GM23338 (cell line): ENCODE data around the gene ZNF22.

ENCODE experiments used
- CREB1 ChIP-seq: fragments of 250-450 bp; sonication (Bioruptor Pico); IDR thresholded peaks from 2 replicates; pipeline ENCODE4 v1.5.0; 2020; ENCODE audit warnings: low read depth, mild to moderate bottlenecking, moderate library complexity
- CTCF ChIP-seq, 2 experiments: fragments of 200-600 bp in 1 of 2; sonication (generic) in 1 of 2; conservative IDR thresholded peaks; 2 replicates each; pipeline versions ENCODE4 v1.5.1 to v1.6.1; 2016 to 2017; ENCODE audit warnings: antibody characterized with exemption in 2 of 2, low read depth in 2 of 2, mild to moderate bottlenecking in 2 of 2, moderate library complexity in 1 of 2
- ETS1 ChIP-seq: IDR thresholded peaks from 2 replicates; pipeline ENCODE4 v1.6.1; 2016; ENCODE audit warnings: antibody characterized with exemption
- EZH2 ChIP-seq: fragments of 200-600 bp; sonication (generic); IDR thresholded peaks from one replicate; pipeline ENCODE4 v1.8.0; 2017; ENCODE audit warnings: antibody characterized with exemption, mild to moderate bottlenecking, low read depth; ENCODE audit not compliant: unreplicated experiment
- EZH2phosphoT487 ChIP-seq: fragments of 200-600 bp; sonication (generic); IDR thresholded peaks from one replicate; pipeline ENCODE4 v1.8.1; 2018; ENCODE audit warnings: antibody characterized with exemption; ENCODE audit not compliant: unreplicated experiment
- JUNB ChIP-seq: IDR thresholded peaks from one replicate; pipeline ENCODE4 v1.6.1; 2016; ENCODE audit warnings: antibody characterized with exemption; ENCODE audit not compliant: unreplicated experiment
- NANOG ChIP-seq: IDR thresholded peaks from 2 replicates; pipeline ENCODE4 v1.6.1; 2016; ENCODE audit warnings: antibody characterized with exemption, borderline replicate concordance
- POLR2AphosphoS5 ChIP-seq: IDR thresholded peaks from 2 replicates; pipeline ENCODE4 v1.6.1; 2016; ENCODE audit warnings: antibody characterized with exemption, low read depth
- STAT1 ChIP-seq: IDR thresholded peaks from one replicate; pipeline ENCODE4 v1.6.1; 2016; ENCODE audit warnings: antibody characterized with exemption; ENCODE audit not compliant: unreplicated experiment
- ZNF114 ChIP-seq: fragments of 250-450 bp; sonication (Bioruptor Pico); IDR thresholded peaks from 2 replicates; pipeline ENCODE4 v1.5.0; 2020; ENCODE audit warnings: mild to moderate bottlenecking, moderate library complexity
- ZNF331 ChIP-seq: fragments of 250-450 bp; sonication (Bioruptor Pico); IDR thresholded peaks from 2 replicates; pipeline ENCODE4 v1.5.0; 2020; ENCODE audit warnings: low read depth, mild to moderate bottlenecking, moderate library complexity
- TF ChIP-seq, protein P1 (sequence below): IDR thresholded peaks from one replicate; pipeline ENCODE4 v1.6.1; 2018; ENCODE audit warnings: antibody characterized with exemption; ENCODE audit not compliant: unreplicated experiment
- TF ChIP-seq, protein P2 (sequence below): fragments of 250-450 bp; sonication (Bioruptor Pico); IDR thresholded peaks from 2 replicates; pipeline ENCODE4 v1.5.0; 2020; ENCODE audit warnings: mild to moderate bottlenecking, moderate library complexity

DNA sequence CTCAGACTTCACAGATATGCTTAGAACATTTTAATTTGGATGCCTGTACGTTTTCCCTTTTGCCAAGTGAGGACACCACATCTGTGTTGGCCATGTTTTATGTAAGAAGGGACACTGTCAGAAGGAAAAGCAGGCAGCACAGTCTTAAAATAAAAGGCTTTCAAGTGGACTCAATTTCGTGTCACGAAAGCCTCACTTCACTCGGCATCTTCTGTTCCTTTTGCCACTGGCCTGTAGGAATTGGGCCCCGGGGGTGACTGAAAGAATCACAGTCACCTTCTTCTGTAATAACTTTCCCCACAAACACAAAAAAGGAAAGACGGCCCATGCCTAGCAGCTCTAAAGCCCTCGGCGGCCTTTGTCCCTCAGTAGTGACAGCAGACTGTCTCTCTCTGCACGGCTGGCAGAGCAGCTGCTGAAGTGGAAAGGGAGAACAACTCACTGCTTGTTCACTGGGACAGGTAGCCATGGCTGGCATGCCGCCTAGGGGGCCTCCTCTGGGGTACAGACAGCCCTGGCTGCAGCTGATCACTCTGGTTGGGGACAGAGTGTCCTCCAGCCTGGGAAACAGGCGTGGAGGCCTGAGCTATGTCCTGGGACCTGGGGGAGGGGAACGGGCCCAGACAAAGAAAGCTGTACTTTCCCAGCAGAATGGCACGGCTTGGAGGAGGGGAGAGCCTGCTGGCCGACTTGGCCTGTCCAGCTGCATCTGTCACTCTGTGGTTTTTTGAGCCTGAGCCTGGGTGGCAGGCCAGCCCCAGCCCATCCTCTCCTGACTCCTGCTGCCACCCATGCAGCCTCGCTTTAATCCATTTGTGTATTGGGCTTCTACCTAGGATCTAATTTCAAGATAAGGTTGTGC is 36.7 kb upstream of the ZNF22 start:
- no peak for TF ChIP-seq STAT1
- TF ChIP-seq CTCF (conservative IDR thresholded peaks at IDR 0.05; ENCODE audit: low read depth in 2 of 2) = no peak
- no peak for TF ChIP-seq POLR2AphosphoS5
- no peak for TF ChIP-seq ZNF331 (CRISPR knock-in tag)
- no peak for TF ChIP-seq EZH2
- TF ChIP-seq, protein P1, sequence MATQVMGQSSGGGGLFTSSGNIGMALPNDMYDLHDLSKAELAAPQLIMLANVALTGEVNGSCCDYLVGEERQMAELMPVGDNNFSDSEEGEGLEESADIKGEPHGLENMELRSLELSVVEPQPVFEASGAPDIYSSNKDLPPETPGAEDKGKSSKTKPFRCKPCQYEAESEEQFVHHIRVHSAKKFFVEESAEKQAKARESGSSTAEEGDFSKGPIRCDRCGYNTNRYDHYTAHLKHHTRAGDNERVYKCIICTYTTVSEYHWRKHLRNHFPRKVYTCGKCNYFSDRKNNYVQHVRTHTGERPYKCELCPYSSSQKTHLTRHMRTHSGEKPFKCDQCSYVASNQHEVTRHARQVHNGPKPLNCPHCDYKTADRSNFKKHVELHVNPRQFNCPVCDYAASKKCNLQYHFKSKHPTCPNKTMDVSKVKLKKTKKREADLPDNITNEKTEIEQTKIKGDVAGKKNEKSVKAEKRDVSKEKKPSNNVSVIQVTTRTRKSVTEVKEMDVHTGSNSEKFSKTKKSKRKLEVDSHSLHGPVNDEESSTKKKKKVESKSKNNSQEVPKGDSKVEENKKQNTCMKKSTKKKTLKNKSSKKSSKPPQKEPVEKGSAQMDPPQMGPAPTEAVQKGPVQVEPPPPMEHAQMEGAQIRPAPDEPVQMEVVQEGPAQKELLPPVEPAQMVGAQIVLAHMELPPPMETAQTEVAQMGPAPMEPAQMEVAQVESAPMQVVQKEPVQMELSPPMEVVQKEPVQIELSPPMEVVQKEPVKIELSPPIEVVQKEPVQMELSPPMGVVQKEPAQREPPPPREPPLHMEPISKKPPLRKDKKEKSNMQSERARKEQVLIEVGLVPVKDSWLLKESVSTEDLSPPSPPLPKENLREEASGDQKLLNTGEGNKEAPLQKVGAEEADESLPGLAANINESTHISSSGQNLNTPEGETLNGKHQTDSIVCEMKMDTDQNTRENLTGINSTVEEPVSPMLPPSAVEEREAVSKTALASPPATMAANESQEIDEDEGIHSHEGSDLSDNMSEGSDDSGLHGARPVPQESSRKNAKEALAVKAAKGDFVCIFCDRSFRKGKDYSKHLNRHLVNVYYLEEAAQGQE = no peak
- no peak for TF ChIP-seq EZH2phosphoT487
- TF ChIP-seq ZNF114 (CRISPR knock-in tag) = no peak
- no peak for TF ChIP-seq JUNB
- TF ChIP-seq NANOG = no peak
- TF ChIP-seq CREB1 (CRISPR knock-in tag) = no peak
- TF ChIP-seq, protein P2, sequence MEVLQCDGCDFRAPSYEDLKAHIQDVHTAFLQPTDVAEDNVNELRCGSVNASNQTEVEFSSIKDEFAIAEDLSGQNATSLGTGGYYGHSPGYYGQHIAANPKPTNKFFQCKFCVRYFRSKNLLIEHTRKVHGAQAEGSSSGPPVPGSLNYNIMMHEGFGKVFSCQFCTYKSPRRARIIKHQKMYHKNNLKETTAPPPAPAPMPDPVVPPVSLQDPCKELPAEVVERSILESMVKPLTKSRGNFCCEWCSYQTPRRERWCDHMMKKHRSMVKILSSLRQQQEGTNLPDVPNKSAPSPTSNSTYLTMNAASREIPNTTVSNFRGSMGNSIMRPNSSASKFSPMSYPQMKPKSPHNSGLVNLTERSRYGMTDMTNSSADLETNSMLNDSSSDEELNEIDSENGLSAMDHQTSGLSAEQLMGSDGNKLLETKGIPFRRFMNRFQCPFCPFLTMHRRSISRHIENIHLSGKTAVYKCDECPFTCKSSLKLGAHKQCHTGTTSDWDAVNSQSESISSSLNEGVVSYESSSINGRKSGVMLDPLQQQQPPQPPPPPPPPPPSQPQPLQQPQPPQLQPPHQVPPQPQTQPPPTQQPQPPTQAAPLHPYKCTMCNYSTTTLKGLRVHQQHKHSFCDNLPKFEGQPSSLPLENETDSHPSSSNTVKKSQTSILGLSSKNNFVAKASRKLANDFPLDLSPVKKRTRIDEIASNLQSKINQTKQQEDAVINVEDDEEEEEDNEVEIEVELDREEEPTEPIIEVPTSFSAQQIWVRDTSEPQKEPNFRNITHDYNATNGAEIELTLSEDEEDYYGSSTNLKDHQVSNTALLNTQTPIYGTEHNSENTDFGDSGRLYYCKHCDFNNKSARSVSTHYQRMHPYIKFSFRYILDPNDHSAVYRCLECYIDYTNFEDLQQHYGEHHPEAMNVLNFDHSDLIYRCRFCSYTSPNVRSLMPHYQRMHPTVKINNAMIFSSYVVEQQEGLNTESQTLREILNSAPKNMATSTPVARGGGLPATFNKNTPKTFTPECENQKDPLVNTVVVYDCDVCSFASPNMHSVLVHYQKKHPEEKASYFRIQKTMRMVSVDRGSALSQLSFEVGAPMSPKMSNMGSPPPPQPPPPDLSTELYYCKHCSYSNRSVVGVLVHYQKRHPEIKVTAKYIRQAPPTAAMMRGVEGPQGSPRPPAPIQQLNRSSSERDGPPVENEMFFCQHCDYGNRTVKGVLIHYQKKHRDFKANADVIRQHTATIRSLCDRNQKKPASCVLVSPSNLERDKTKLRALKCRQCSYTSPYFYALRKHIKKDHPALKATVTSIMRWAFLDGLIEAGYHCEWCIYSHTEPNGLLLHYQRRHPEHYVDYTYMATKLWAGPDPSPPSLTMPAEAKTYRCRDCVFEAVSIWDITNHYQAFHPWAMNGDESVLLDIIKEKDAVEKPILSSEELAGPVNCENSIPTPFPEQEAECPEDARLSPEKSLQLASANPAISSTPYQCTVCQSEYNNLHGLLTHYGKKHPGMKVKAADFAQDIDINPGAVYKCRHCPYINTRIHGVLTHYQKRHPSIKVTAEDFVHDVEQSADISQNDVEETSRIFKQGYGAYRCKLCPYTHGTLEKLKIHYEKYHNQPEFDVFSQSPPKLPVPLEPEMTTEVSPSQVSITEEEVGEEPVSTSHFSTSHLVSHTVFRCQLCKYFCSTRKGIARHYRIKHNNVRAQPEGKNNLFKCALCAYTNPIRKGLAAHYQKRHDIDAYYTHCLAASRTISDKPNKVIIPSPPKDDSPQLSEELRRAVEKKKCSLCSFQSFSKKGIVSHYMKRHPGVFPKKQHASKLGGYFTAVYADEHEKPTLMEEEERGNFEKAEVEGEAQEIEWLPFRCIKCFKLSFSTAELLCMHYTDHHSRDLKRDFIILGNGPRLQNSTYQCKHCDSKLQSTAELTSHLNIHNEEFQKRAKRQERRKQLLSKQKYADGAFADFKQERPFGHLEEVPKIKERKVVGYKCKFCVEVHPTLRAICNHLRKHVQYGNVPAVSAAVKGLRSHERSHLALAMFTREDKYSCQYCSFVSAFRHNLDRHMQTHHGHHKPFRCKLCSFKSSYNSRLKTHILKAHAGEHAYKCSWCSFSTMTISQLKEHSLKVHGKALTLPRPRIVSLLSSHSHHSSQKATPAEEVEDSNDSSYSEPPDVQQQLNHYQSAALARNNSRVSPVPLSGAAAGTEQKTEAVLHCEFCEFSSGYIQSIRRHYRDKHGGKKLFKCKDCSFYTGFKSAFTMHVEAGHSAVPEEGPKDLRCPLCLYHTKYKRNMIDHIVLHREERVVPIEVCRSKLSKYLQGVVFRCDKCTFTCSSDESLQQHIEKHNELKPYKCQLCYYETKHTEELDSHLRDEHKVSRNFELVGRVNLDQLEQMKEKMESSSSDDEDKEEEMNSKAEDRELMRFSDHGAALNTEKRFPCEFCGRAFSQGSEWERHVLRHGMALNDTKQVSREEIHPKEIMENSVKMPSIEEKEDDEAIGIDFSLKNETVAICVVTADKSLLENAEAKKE (CRISPR knock-in tag) = no peak
- TF ChIP-seq ETS1 = no peak
